G401.6 (cell line): ENCODE data around the gene INO80.

Experiments used
- FAIRE-seq: peaks from 2 replicates; lab custom pipeline; 2012; peaks lifted over from hg19 to GRCh38; lab: Jason Lieb, UNC

The INO80 gene

GRCh38 chr15:40942878-40943277 lies 173.2 kb downstream of the INO80 start:
- FAIRE-seq, result no peak

- no peak for FAIRE-seq
Measured at GRCh38 chr15:40942337-40942854, 173.7 kb downstream of the INO80 start.

GRCh38 chr15:40941528-40942336 lies 174.3 kb downstream of the INO80 start:
- no peak for FAIRE-seq

- no peak for FAIRE-seq
Measured at GRCh38 chr15:40941068-40941527, 175.0 kb downstream of the INO80 start.

GRCh38 chr15:40940296-40940801 lies 175.7 kb downstream of the INO80 start:
- no peak for FAIRE-seq

GRCh38 chr15:40938536-40938870 lies 177.6 kb downstream of the INO80 start:
- no peak for FAIRE-seq

- FAIRE-seq, result no peak
Measured at GRCh38 chr15:40937762-40938535, 178.1 kb downstream of the INO80 start.

GRCh38 chr15:40936709-40937666 lies 179.1 kb downstream of the INO80 start:
- no peak for FAIRE-seq

GRCh38 chr15:40936234-40936708 lies 179.8 kb downstream of the INO80 start:
- FAIRE-seq, result no peak

GRCh38 chr15:40934457-40934856 lies 181.6 kb downstream of the INO80 start:
- no peak for FAIRE-seq

GRCh38 chr15:40933517-40933902 lies 182.6 kb downstream of the INO80 start:
- FAIRE-seq, result no peak

GRCh38 chr15:40932649-40933516 lies 183.2 kb downstream of the INO80 start:
- FAIRE-seq, result no peak

GRCh38 chr15:40932156-40932555 lies 183.9 kb downstream of the INO80 start:
- FAIRE-seq, result no peak

- no peak for FAIRE-seq
Measured at GRCh38 chr15:40931300-40932142, 184.6 kb downstream of the INO80 start.

GRCh38 chr15:40930430-40931299 lies 185.4 kb downstream of the INO80 start:
- FAIRE-seq, result no peak

GRCh38 chr15:40929660-40930429 lies 186.2 kb downstream of the INO80 start:
- FAIRE-seq, result no peak
